Gastroesophageal sphincter (tissue), 3 donors: ENCODE data around the gene TRIM69.

Experiments
- CTCF ChIP-seq, 4 experiments: fragments of 200-600 bp in 2 of 4; fragments of 450-650 bp in 2 of 4; sonication (generic) in 1 of 4; IDR thresholded peaks; one replicate each; pipeline ENCODE4 v1.5.1; 2017 to 2019; ENCODE audit warnings: antibody characterized with exemption in 4 of 4, mild to moderate bottlenecking in 2 of 4, moderate library complexity in 2 of 4
- EP300 ChIP-seq: sonication (generic); formaldehyde crosslinking; IDR thresholded peaks from one replicate; pipeline ENCODE4 v1.6.1; 2017; ENCODE audit warnings: antibody characterized with exemption, mild to moderate bottlenecking
- POLR2A ChIP-seq, 2 donors: fragments of 450-650 bp; IDR thresholded peaks; one replicate each; pipeline ENCODE4 v1.6.1; 2017; ENCODE audit warnings: antibody characterized with exemption in 2 of 2, mild to moderate bottlenecking in 2 of 2, moderate library complexity in 1 of 2
- POLR2AphosphoS5 ChIP-seq: sonication (generic); formaldehyde crosslinking; IDR thresholded peaks from one replicate; pipeline ENCODE4 v1.6.1; 2017; ENCODE audit warnings: antibody characterized with exemption

DNA sequence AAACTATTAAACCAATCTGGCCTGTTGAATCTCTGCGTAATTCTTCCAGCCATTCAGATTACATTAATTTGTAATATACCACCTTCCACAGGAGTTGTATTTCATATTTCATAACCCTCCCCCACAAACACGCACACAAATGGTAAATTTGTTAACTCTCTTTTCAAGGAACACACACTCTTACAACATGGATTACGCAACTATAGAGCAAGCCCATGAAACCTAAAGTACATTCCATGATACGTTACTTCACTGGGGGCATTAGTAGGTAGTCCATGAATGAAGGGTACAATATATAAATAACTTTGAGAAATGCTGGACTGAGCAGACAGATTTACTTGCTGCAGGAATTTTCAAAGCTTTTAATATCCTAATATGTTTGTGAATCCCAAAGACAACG lies 65.0 kb downstream of the TRIM69 start:
- TF ChIP-seq CTCF (IDR thresholded peaks at IDR 0.05) (no peak), POLR2AphosphoS5 (no peak), EP300 (no peak), POLR2A (IDR thresholded peaks at IDR 0.05) (no peak)
